Astrocyte (in vitro differentiated cells and primary cell): ENCODE results near the gene TAS1R1. TPM values are rescaled to one million over a fixed set of nuclear protein-coding genes. Genes with fewer than 3 reads are reported as not detected.

Source experiments
- DNase-seq: peaks from one replicate; pipeline ENCODE4 v3.0.0-alpha.2; 2010; ENCODE audit warnings: low read depth
- FAIRE-seq: peaks from 2 replicates; lab custom pipeline; 2011; peaks lifted over from hg19 to GRCh38; lab: Jason Lieb, UNC
- H2AFZ ChIP-seq: 2 replicates; pipeline ENCODE4 v1.6.0; 2012; ENCODE audit warnings: low read depth, low read length, inconsistent platforms
- H3K27ac ChIP-seq: 2 replicates; pipeline ENCODE4 v1.5.1; 2011; ENCODE audit warnings: low read depth, low read length, inconsistent platforms
- H3K27me3 ChIP-seq: 2 replicates; pipeline ENCODE4 v1.6.0; 2011; ENCODE audit warnings: low read length, inconsistent platforms; ENCODE audit not compliant: insufficient read depth
- H3K36me3 ChIP-seq: 2 replicates; pipeline ENCODE4 v1.5.1; 2011; ENCODE audit warnings: low read length, inconsistent platforms; ENCODE audit not compliant: insufficient read depth
- H3K4me1 ChIP-seq: 2 replicates; pipeline ENCODE4 v1.5.1; 2011; ENCODE audit warnings: low read length, inconsistent platforms; ENCODE audit not compliant: insufficient read depth
- H3K4me2 ChIP-seq: 2 replicates; pipeline ENCODE4 v1.6.0; 2012; ENCODE audit warnings: low read length, inconsistent platforms
- H3K4me3 ChIP-seq: 2 replicates; pipeline ENCODE4 v1.5.1; 2011; ENCODE audit warnings: low read depth, mild to moderate bottlenecking, low read length, inconsistent platforms; ENCODE audit not compliant: insufficient read depth
- H3K79me2 ChIP-seq: 2 replicates; pipeline ENCODE4 v1.6.0; 2012; ENCODE audit warnings: mild to moderate bottlenecking, low read length, inconsistent platforms; ENCODE audit not compliant: insufficient read depth
- H3K9ac ChIP-seq: 2 replicates; pipeline ENCODE4 v1.6.0; 2012; ENCODE audit warnings: mild to moderate bottlenecking, low read length, inconsistent platforms
- H3K9me3 ChIP-seq: 2 replicates; pipeline ENCODE4 v1.5.1; 2012; ENCODE audit warnings: low read depth, mild to moderate bottlenecking, low read length, inconsistent platforms; ENCODE audit not compliant: insufficient read depth
- H4K20me1 ChIP-seq: 2 replicates; pipeline ENCODE4 v1.6.0; 2012; ENCODE audit warnings: low read length, inconsistent platforms; ENCODE audit not compliant: insufficient read depth
- H3K27ac Mint-ChIP-seq: one replicate; pipeline ENCODE4 v1.8.0; 2021; ENCODE audit warnings: mild to moderate bottlenecking, mixed read lengths; ENCODE audit not compliant: unreplicated experiment
- H3K27me3 Mint-ChIP-seq: one replicate; pipeline ENCODE4 v1.8.0; 2021; ENCODE audit warnings: low read depth, mixed read lengths; ENCODE audit not compliant: unreplicated experiment
- H3K36me3 Mint-ChIP-seq: one replicate; pipeline ENCODE4 v1.8.0; 2021; ENCODE audit warnings: low read depth, mixed read lengths; ENCODE audit not compliant: unreplicated experiment
- H3K4me1 Mint-ChIP-seq: one replicate; pipeline ENCODE4 v1.8.0; 2021; ENCODE audit warnings: low read depth, mixed read lengths; ENCODE audit not compliant: unreplicated experiment
- H3K4me3 Mint-ChIP-seq: one replicate; pipeline ENCODE4 v1.8.0; 2021; ENCODE audit warnings: mild to moderate bottlenecking, moderate library complexity, mixed read lengths; ENCODE audit not compliant: unreplicated experiment
- H3K9me3 Mint-ChIP-seq: one replicate; pipeline ENCODE4 v1.8.0; 2021; ENCODE audit warnings: mild to moderate bottlenecking, mixed read lengths; ENCODE audit not compliant: unreplicated experiment
- CTCF ChIP-seq: IDR thresholded peaks from 2 replicates; pipeline ENCODE4 v1.5.1; 2011; ENCODE audit warnings: low read depth, mild to moderate bottlenecking, inconsistent platforms, low read length, moderate library complexity; ENCODE audit not compliant: insufficient read depth
- EZH2 ChIP-seq: IDR thresholded peaks from 2 replicates; pipeline ENCODE4 v1.6.1; 2012; ENCODE audit warnings: mild to moderate bottlenecking, low read length, inconsistent platforms; ENCODE audit not compliant: insufficient read depth
- total RNA-seq: library from RNA; stranded (reverse); gene quantifications from 2 replicates; pipeline ENCODE4 v1.2.1, GENCODE V29; 2021

Gene TAS1R1
- total RNA-seq, 1 donor from 2014 or later = not detected

GRCh38 chr1:6511561-6512244 is 43.4 kb upstream of the TAS1R1 start:
- peaks cover 7% of the 10 kb centered on the region for H3K4me1 ChIP-seq
- H3K27ac ChIP-seq = no peak overlapping the region
- no peak for DNase-seq
- Mint-ChIP-seq H3K4me1 (peaks cover 4% of the 10 kb centered on the region), H3K9me3 (no peaks in the 10 kb centered on the region), H3K27ac (no peak overlapping the region), H3K4me3 (no peak overlapping the region), H3K27me3 (peaks cover 5% of the 10 kb centered on the region), H3K36me3 (no peaks in the 10 kb centered on the region)
- no peak overlapping the region for H2AFZ ChIP-seq
- H3K9me3 ChIP-seq = no peaks in the 10 kb centered on the region
- no peak overlapping the region for H3K9ac ChIP-seq
- H3K4me2 ChIP-seq = no peak overlapping the region
- no peak for TF ChIP-seq EZH2
- TF ChIP-seq CTCF = no peak
- FAIRE-seq = no peak
- H3K36me3 ChIP-seq = no peaks in the 10 kb centered on the region
- H3K27me3 ChIP-seq = no peaks in the 10 kb centered on the region
- no peaks in the 10 kb centered on the region for H4K20me1 ChIP-seq
- H3K4me3 ChIP-seq = no peak overlapping the region
- H3K79me2 ChIP-seq = no peaks in the 10 kb centered on the region

- Histone ChIP-seq H3K4me1 (peaks cover 9% of the 10 kb centered on the region), H3K9ac (no peak overlapping the region), H3K79me2 (no peaks in the 10 kb centered on the region), H3K27me3 (no peaks in the 10 kb centered on the region), H4K20me1 (no peaks in the 10 kb centered on the region), H3K27ac (no peak overlapping the region), H2AFZ (no peak overlapping the region), H3K4me2 (no peak overlapping the region), H3K9me3 (no peaks in the 10 kb centered on the region), H3K4me3 (no peak overlapping the region), H3K36me3 (no peaks in the 10 kb centered on the region)
- DNase-seq = no peak
- no peaks in the 10 kb centered on the region for H3K9me3 Mint-ChIP-seq
- TF ChIP-seq CTCF (no peak), EZH2 (no peak)
- H3K36me3 Mint-ChIP-seq = no peaks in the 10 kb centered on the region
- FAIRE-seq = no peak
- no peak overlapping the region for H3K4me3 Mint-ChIP-seq
- peaks cover 6% of the 10 kb centered on the region for H3K4me1 Mint-ChIP-seq
- H3K27ac Mint-ChIP-seq = no peak overlapping the region
- no peaks in the 10 kb centered on the region for H3K27me3 Mint-ChIP-seq
Observed at GRCh38 chr1:6512245-6512907, 42.7 kb upstream of the TAS1R1 start.

- no peaks in the 10 kb centered on the region for H3K79me2 ChIP-seq
- Mint-ChIP-seq H3K27me3 (no peaks in the 10 kb centered on the region), H3K27ac (no peak overlapping the region), H3K4me1 (peaks cover 9% of the 10 kb centered on the region), H3K9me3 (no peaks in the 10 kb centered on the region), H3K36me3 (no peaks in the 10 kb centered on the region), H3K4me3 (no peak overlapping the region)
- H3K4me3 ChIP-seq = no peak overlapping the region
- TF ChIP-seq EZH2 (no peak), CTCF (no peak)
- no peak overlapping the region for H3K27ac ChIP-seq
- no peak overlapping the region for H3K9ac ChIP-seq
- H3K4me2 ChIP-seq = no peak overlapping the region
- no peaks in the 10 kb centered on the region for H3K27me3 ChIP-seq
- H3K4me1 ChIP-seq = peaks cover 13% of the 10 kb centered on the region
- FAIRE-seq (no peak), DNase-seq (no peak)
- H3K36me3 ChIP-seq = no peaks in the 10 kb centered on the region
- no peak overlapping the region for H2AFZ ChIP-seq
- H3K9me3 ChIP-seq = no peaks in the 10 kb centered on the region
- H4K20me1 ChIP-seq = no peaks in the 10 kb centered on the region
Observed at GRCh38 chr1:6512908-6513280, 42.2 kb upstream of the TAS1R1 start.
